Activated CD8-positive, alpha-beta T cell treated with anti-CD3 and anti-CD28 coated beads, Interleukin-2, amount 10 ng/mL, durations not matched to agents 7 days and 5 days (primary cell): Measurements from ENCODE around the gene PTK7. TPM values are rescaled to one million over a fixed set of nuclear protein-coding genes. Genes with fewer than 3 reads are reported as not detected.
"Not testable (repeated sequence)": the region's sequence is repeated elsewhere in the genome, so short reads cannot be mapped to it uniquely, and the experiment has no call there.

ENCODE experiments used
- ATAC-seq: fragments of 150-1000 bp; cut with Tn5 transposase; one replicate; pipeline ENCODE4 v1.10.0; 2021; ENCODE audit warnings: moderate library complexity
- CTCF ChIA-PET: fragments of 350-600 bp; sonication (Branson Sonifier 250); formaldehyde crosslinking; loops from one replicate; lab custom pipeline; 2021; ENCODE audit warnings: antibody characterized with exemption; lab: Charles Lee
- POLR2A ChIA-PET: fragments of 350-600 bp; sonication (Branson Sonifier 250); formaldehyde crosslinking; loops from one replicate; lab custom pipeline; 2021; ENCODE audit warnings: antibody characterized with exemption; lab: Charles Lee
- DNase-seq: peaks from one replicate; pipeline ENCODE4 v3.0.0-alpha.2; 2020
- H3K27ac Mint-ChIP-seq: one replicate; pipeline ENCODE4 v1.8.0; 2021; ENCODE audit warnings: mild to moderate bottlenecking, mixed read lengths
- H3K27me3 Mint-ChIP-seq: one replicate; pipeline ENCODE4 v1.8.0; 2021; ENCODE audit warnings: low read depth, mixed read lengths
- H3K36me3 Mint-ChIP-seq: one replicate; pipeline ENCODE4 v1.8.0; 2021; ENCODE audit warnings: low read depth, mixed read lengths
- H3K4me1 Mint-ChIP-seq: one replicate; pipeline ENCODE4 v1.8.0; 2021; ENCODE audit warnings: low read depth, mixed read lengths
- H3K4me3 Mint-ChIP-seq: one replicate; pipeline ENCODE4 v1.8.0; 2021; ENCODE audit warnings: mild to moderate bottlenecking, mixed read lengths
- H3K9me3 Mint-ChIP-seq: one replicate; pipeline ENCODE4 v1.8.0; 2022; ENCODE audit warnings: mixed read lengths; ENCODE audit not compliant: insufficient read depth
- total RNA-seq, 2 experiments: library from RNA; stranded (reverse); gene quantifications; one replicate each; pipeline ENCODE4 v1.2.3, GENCODE V29; 2021

The PTK7 gene
- total RNA-seq, 2 experiments from 2014 or later: 1.2 to 1.8 TPM

GRCh38 chr6:43040542-43041257, 35.4 kb upstream of the PTK7 start:
- ATAC-seq: no peak
- H3K4me1 Mint-ChIP-seq: no peaks in the 10 kb centered on the region
- ChIA-PET POLR2A (interaction anchor here (1.4 kb wide), 1 partner anchor 13 kb away, joined by 3 read pairs; the partner anchor contains the start of gene CUL7), CTCF (no interaction called here)
- no peak for DNase-seq
- peaks cover 34% of the 10 kb centered on the region for H3K36me3 Mint-ChIP-seq
- no peaks in the 10 kb centered on the region for H3K27me3 Mint-ChIP-seq
- H3K27ac Mint-ChIP-seq: no peak overlapping the region
- H3K4me3 Mint-ChIP-seq: no peak overlapping the region
- H3K9me3 Mint-ChIP-seq: no peaks in the 10 kb centered on the region

GRCh38 chr6:43041475-43041874, 34.6 kb upstream of the PTK7 start:
- DNase-seq, H3K27ac Mint-ChIP-seq, H3K4me1 Mint-ChIP-seq, H3K4me3 Mint-ChIP-seq, ATAC-seq, CTCF ChIA-PET, H3K27me3 Mint-ChIP-seq, H3K9me3 Mint-ChIP-seq: not testable (repeated sequence)
- peaks cover 32% of the 10 kb centered on the region for H3K36me3 Mint-ChIP-seq
- POLR2A ChIA-PET: interaction anchor here (1.6 kb wide), 1 partner anchor 12 kb away, joined by 5 read pairs; the partner anchor contains the start of gene CUL7

- Mint-ChIP-seq H3K36me3 (peaks cover 21% of the 10 kb centered on the region), H3K4me1 (no peaks in the 10 kb centered on the region), H3K27me3 (no peaks in the 10 kb centered on the region), H3K4me3 (no peak overlapping the region), H3K27ac (no peak overlapping the region), H3K9me3 (no peaks in the 10 kb centered on the region)
- no peak for DNase-seq
- CTCF ChIA-PET: no interaction called here
- POLR2A ChIA-PET: no interaction called here
- no peak for ATAC-seq
Measured at GRCh38 chr6:43043310-43043709, 32.8 kb upstream of the PTK7 start.

- ChIA-PET POLR2A (interaction anchor here (1.2 kb wide), 1 partner anchor 24 kb away, joined by 4 read pairs; the partner anchor contains the start of gene RRP36), CTCF (no interaction called here)
- no peak for DNase-seq
- Mint-ChIP-seq H3K27ac (no peak overlapping the region), H3K4me1 (peaks cover 4% of the 10 kb centered on the region), H3K9me3 (no peaks in the 10 kb centered on the region), H3K27me3 (no peaks in the 10 kb centered on the region), H3K4me3 (no peak overlapping the region), H3K36me3 (peaks cover 17% of the 10 kb centered on the region)
- no peak for ATAC-seq
Measured at GRCh38 chr6:43045371-43045930, 30.7 kb upstream of the PTK7 start.

- ChIA-PET POLR2A (no interaction called here), CTCF (interaction anchor here (1.6 kb wide), 1 partner anchor 14 kb away, joined by 4 read pairs; no protein-coding TSS in a partner anchor)
- H3K4me1 Mint-ChIP-seq: peaks cover 23% of the 10 kb centered on the region
- H3K4me3 Mint-ChIP-seq: no peak overlapping the region
- H3K27me3 Mint-ChIP-seq: no peaks in the 10 kb centered on the region
- ATAC-seq: no peak
- H3K9me3 Mint-ChIP-seq: no peaks in the 10 kb centered on the region
- peaks cover 20% of the 10 kb centered on the region for H3K36me3 Mint-ChIP-seq
- H3K27ac Mint-ChIP-seq: no peak overlapping the region
- no peak for DNase-seq
Measured at GRCh38 chr6:43047998-43048397, 28.1 kb upstream of the PTK7 start.

- H3K4me3 Mint-ChIP-seq: no peak overlapping the region
- no peak overlapping the region for H3K27ac Mint-ChIP-seq
- H3K4me1 Mint-ChIP-seq: peaks cover 34% of the 10 kb centered on the region
- peaks cover 32% of the 10 kb centered on the region for H3K36me3 Mint-ChIP-seq
- no peaks in the 10 kb centered on the region for H3K9me3 Mint-ChIP-seq
- no peaks in the 10 kb centered on the region for H3K27me3 Mint-ChIP-seq
- POLR2A ChIA-PET: no interaction called here
- DNase-seq: no peak
- ATAC-seq: no peak
- CTCF ChIA-PET: no interaction called here
Measured at GRCh38 chr6:43050981-43051380, 25.1 kb upstream of the PTK7 start.

GRCh38 chr6:43052225-43052841, 23.8 kb upstream of the PTK7 start:
- Mint-ChIP-seq H3K9me3 (no peaks in the 10 kb centered on the region), H3K27ac (peak overlapping the region; percentile 99), H3K27me3 (no peaks in the 10 kb centered on the region), H3K4me1 (peaks cover 34% of the 10 kb centered on the region), H3K36me3 (peaks cover 36% of the 10 kb centered on the region), H3K4me3 (peak overlapping the region; percentile 90)
- DNase-seq (no peak), ATAC-seq (no peak)
- POLR2A ChIA-PET: interaction anchor here (0.6 to 1.7 kb wide), 2 partner anchors 40 to 74 kb away, joined by 3 to 12 read pairs; partner anchors contain the start of gene PEX6
- CTCF ChIA-PET: interaction anchor here (1.5 kb wide), 1 partner anchor 92 kb away, joined by 5 read pairs; no protein-coding TSS in a partner anchor

- peak overlapping the region; percentile 90 for H3K4me3 Mint-ChIP-seq
- H3K27me3 Mint-ChIP-seq: no peaks in the 10 kb centered on the region
- H3K27ac Mint-ChIP-seq: peak overlapping the region; percentile 99
- ChIA-PET CTCF (interaction anchor here (0.9 to 1.8 kb wide), 4 partner anchors 32 to 123 kb away, joined by 3 to 5 read pairs (median 4); partner anchors contain the start of genes CNPY3, PPP2R5D and RRP36), POLR2A (interaction anchor here (1.0 to 1.7 kb wide), 6 partner anchors 13 to 173 kb away, joined by 3 to 12 read pairs (median 4); partner anchors contain the start of genes CNPY3, PEX6, RPL7L1 and RRP36)
- peaks cover 41% of the 10 kb centered on the region for H3K36me3 Mint-ChIP-seq
- no peaks in the 10 kb centered on the region for H3K9me3 Mint-ChIP-seq
- DNase-seq: peak; percentile 37
- ATAC-seq: peak; percentile 40
- H3K4me1 Mint-ChIP-seq: peaks cover 40% of the 10 kb centered on the region
Measured at GRCh38 chr6:43052842-43053544, 23.1 kb upstream of the PTK7 start.

GRCh38 chr6:43053545-43054205, 22.4 kb upstream of the PTK7 start, which contains the start of gene CUL7:
Gene CUL7, minus strand, starts transcription at chr6:43053851. Its CDS starts 1,063 bp downstream, at chr6:43052788.
- Mint-ChIP-seq H3K4me1 (peaks cover 46% of the 10 kb centered on the region), H3K27me3 (no peaks in the 10 kb centered on the region), H3K9me3 (no peaks in the 10 kb centered on the region), H3K27ac (peak within 1 kb of the TSS; percentile 99), H3K36me3 (peaks cover 46% of the 10 kb centered on the region), H3K4me3 (peak within 1 kb of the TSS; percentile 90)
- DNase-seq (peak; percentile 94), ATAC-seq (peak; percentile 99)
- ChIA-PET CTCF (interaction anchor here (0.7 to 1.8 kb wide), 5 partner anchors 32 to 124 kb away, joined by 3 to 7 read pairs (median 4); partner anchors contain the start of genes CNPY3, KLHDC3, PPP2R5D and RRP36), POLR2A (interaction anchor here (0.6 to 1.7 kb wide), 11 partner anchors 10 to 307 kb away, joined by 3 to 12 read pairs (median 4); partner anchors contain the start of genes CNPY3, PEX6, RPL7L1 and RRP36)

- no peaks in the 10 kb centered on the region for H3K27me3 Mint-ChIP-seq
- H3K9me3 Mint-ChIP-seq: no peaks in the 10 kb centered on the region
- peak overlapping the region; percentile 99 for H3K27ac Mint-ChIP-seq
- DNase-seq (no peak), ATAC-seq (no peak)
- peak overlapping the region; percentile 90 for H3K4me3 Mint-ChIP-seq
- POLR2A ChIA-PET: interaction anchor here (0.6 to 1.7 kb wide), 16 partner anchors 10 to 967 kb away, joined by 3 to 12 read pairs (median 4); partner anchors contain the start of genes CNPY3, KLHDC3, MEA1 and PEX6
- H3K4me1 Mint-ChIP-seq: peaks cover 50% of the 10 kb centered on the region
- peaks cover 44% of the 10 kb centered on the region for H3K36me3 Mint-ChIP-seq
- CTCF ChIA-PET: interaction anchor here (0.7 to 1.8 kb wide), 8 partner anchors 9 to 1183 kb away, joined by 3 to 9 read pairs (median 4); partner anchors contain the start of genes CNPY3, KLHDC3, PPP2R5D and RRP36
Measured at GRCh38 chr6:43054206-43054943, 21.7 kb upstream of the PTK7 start.
